HFFc6 (cell line): ENCODE measurements around the gene ULK1. TPM values are rescaled to one million over a fixed set of nuclear protein-coding genes. Genes with fewer than 3 reads are reported as not detected.
A peak's percentile ranks its signal among the peaks of the same experiment; 100 is the strongest.

ENCODE experiments used
- DNase-seq: peaks from one replicate; pipeline ENCODE4 v3.0.0-alpha.2; 2018
- H3K27ac Mint-ChIP-seq: 2 replicates; pipeline ENCODE4 v1.8.0; 2020; ENCODE audit warnings: mild to moderate bottlenecking, mixed read lengths
- H3K27me3 Mint-ChIP-seq: 2 replicates; pipeline ENCODE4 v1.8.0; 2021; ENCODE audit warnings: mild to moderate bottlenecking, moderate library complexity, mixed read lengths; ENCODE audit not compliant: insufficient read depth
- H3K36me3 Mint-ChIP-seq: 2 replicates; pipeline ENCODE4 v1.8.0; 2021; ENCODE audit warnings: low read depth, mixed read lengths
- H3K4me1 Mint-ChIP-seq: 2 replicates; pipeline ENCODE4 v1.8.0; 2020; ENCODE audit warnings: low read depth, mixed read lengths
- H3K4me3 Mint-ChIP-seq: 2 replicates; pipeline ENCODE4 v1.8.0; 2020; ENCODE audit warnings: mild to moderate bottlenecking, moderate library complexity, mixed read lengths
- H3K9me3 Mint-ChIP-seq: 2 replicates; pipeline ENCODE4 v1.8.0; 2020; ENCODE audit warnings: mild to moderate bottlenecking, mixed read lengths
- total RNA-seq, 6 experiments: library from RNA; stranded (reverse); fragmentation: NEBNext Ultra II Directional; extraction: Animal tissue kit (Norgen Biotek cat#: 25700); gene quantifications; 2 replicates in 1 of 6; 3 replicates in 5 of 6; pipeline ENCODE4 v1.2.3, GENCODE V29; 2021
- TF ChIP-seq, protein P1 (sequence below): fragments of 200-600 bp; sonication (generic); IDR thresholded peaks from 2 replicates; pipeline ENCODE4 v1.5.0; 2021; ENCODE audit warnings: antibody characterized with exemption, mild to moderate bottlenecking

ULK1 gene
- total RNA-seq, 6 experiments from 2014 or later: 21.4 to 35.0 (median 25.5) TPM

DNA sequence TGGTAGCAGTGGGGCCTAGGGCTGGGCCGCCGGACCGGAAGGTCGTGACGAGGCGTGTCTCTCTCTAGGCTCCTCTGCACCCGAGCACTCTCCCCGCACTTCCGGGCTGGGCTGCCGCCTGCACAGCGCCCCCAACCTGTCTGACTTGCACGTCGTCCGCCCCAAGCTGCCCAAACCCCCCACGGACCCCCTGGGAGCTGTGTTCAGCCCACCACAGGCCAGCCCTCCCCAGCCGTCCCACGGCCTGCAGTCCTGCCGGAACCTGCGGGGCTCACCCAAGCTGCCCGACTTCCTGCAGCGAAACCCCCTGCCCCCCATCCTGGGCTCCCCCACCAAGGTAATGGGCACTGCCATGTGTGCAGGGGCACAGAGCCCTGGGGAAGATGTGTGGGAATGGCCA, 21.4 kb downstream of the ULK1 start:
- Mint-ChIP-seq H3K36me3 (no peaks in the 10 kb centered on the region), H3K27me3 (no peaks in the 10 kb centered on the region), H3K4me1 (peaks cover 12% of the 10 kb centered on the region), H3K27ac (no peak overlapping the region), H3K9me3 (no peaks in the 10 kb centered on the region), H3K4me3 (no peak overlapping the region)
- DNase-seq: no peak
- TF ChIP-seq, protein P1, sequence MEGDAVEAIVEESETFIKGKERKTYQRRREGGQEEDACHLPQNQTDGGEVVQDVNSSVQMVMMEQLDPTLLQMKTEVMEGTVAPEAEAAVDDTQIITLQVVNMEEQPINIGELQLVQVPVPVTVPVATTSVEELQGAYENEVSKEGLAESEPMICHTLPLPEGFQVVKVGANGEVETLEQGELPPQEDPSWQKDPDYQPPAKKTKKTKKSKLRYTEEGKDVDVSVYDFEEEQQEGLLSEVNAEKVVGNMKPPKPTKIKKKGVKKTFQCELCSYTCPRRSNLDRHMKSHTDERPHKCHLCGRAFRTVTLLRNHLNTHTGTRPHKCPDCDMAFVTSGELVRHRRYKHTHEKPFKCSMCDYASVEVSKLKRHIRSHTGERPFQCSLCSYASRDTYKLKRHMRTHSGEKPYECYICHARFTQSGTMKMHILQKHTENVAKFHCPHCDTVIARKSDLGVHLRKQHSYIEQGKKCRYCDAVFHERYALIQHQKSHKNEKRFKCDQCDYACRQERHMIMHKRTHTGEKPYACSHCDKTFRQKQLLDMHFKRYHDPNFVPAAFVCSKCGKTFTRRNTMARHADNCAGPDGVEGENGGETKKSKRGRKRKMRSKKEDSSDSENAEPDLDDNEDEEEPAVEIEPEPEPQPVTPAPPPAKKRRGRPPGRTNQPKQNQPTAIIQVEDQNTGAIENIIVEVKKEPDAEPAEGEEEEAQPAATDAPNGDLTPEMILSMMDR: 0 out of 2 replicates have a peak, but pooled peaks have one; percentile 24

DNA sequence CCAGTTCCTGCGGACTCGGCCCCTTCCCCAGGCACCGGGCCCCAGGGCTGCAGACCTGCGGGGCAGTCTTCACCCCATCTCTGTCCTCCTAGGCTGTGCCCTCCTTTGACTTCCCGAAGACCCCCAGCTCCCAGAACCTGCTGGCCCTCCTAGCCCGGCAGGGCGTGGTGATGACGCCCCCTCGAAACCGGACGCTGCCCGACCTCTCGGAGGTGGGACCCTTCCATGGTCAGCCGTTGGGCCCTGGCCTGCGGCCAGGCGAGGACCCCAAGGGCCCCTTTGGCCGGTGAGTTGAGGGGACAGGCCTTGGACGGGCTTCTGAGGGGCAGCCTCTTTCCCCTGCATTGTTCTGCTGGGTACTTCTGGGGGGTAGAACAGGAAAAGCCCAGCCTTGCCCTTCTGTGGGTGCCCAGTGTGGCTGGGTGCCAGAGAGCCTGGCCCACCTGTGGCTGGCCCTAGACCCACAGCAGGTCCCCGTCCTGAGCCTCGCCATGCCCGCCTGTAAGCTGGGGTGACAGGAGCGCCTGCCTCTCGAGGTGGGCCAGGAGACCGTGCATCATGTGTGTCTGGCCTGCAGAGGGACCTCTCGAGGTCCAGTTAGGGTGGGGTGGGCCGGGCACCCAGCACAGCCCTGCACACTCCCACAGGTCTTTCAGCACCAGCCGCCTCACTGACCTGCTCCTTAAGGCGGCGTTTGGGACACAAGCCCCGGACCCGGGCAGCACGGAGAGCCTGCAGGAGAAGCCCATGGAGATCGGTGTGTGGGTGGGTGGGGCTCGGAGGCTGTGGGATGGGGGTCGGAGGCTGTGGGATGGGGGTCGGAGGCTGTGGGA, 22.1 kb downstream of the ULK1 start:
- H3K4me3 Mint-ChIP-seq: no peak overlapping the region
- no peak for DNase-seq
- TF ChIP-seq, protein P1: 0 out of 2 replicates have a peak, but pooled peaks have one; percentile 7
- H3K9me3 Mint-ChIP-seq: no peaks in the 10 kb centered on the region
- H3K27ac Mint-ChIP-seq: no peak overlapping the region
- no peaks in the 10 kb centered on the region for H3K27me3 Mint-ChIP-seq
- no peaks in the 10 kb centered on the region for H3K36me3 Mint-ChIP-seq
- peaks cover 12% of the 10 kb centered on the region for H3K4me1 Mint-ChIP-seq

DNA sequence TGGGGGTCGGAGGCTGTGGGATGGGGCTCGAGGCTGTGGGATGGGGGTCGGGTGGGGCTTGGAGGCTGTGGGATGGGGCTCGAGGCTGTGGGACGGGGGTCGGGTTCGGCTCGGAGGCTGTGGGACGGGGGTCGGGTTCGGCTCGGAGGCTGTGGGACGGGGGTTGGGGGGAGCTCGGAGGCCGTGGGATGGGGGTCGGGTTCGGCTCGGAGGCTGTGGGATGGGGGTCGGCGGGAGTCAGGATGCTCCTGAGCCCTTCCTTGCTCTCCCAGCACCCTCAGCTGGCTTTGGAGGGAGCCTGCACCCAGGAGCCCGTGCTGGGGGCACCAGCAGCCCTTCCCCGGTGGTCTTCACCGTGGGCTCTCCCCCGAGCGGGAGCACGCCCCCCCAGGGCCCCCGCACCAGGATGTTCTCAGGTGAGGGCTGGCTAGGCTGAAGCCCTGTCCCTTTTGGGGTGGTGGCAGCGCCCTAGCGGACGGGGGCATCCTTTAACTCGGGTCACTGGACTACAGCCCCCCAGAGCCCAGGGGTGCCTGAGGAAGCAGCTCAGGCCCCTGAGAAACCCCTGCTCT, 22.8 kb downstream of the ULK1 start:
- no peak overlapping the region for H3K4me3 Mint-ChIP-seq
- no peaks in the 10 kb centered on the region for H3K9me3 Mint-ChIP-seq
- H3K4me1 Mint-ChIP-seq: peaks cover 6% of the 10 kb centered on the region
- no peak for DNase-seq
- TF ChIP-seq, protein P1: no peak
- no peaks in the 10 kb centered on the region for H3K36me3 Mint-ChIP-seq
- no peaks in the 10 kb centered on the region for H3K27me3 Mint-ChIP-seq
- no peak overlapping the region for H3K27ac Mint-ChIP-seq

DNA sequence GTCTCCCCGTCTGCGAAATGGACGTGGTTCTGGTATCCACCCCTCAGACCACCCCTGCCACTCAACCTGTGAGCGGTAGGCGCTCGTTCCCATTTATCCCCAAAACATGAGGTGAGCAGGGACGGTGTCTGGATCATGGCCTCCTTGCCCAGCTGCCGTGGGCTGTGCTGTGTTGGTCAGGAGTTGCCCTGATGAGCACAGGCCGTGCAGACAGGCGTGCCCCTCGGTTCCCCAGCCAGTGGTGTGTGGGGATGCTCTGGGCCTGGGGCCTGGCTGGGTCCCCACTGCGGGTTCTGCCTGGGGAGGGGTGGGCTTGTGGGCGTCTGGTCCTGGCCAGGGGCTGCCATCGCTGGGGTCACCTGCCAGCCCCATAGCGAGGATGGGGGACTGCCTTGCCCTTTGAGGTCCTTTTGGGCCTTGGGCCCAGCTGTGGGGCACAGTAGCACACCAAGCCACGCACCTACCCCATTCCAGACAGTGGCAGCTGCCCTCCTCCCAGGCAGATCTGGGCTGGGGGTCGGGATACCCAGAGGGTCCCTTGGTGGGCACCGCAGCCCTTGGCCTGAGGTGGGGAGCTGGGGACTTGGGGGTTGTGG, 23.4 kb downstream of the ULK1 start:
- H3K27ac Mint-ChIP-seq: no peak overlapping the region
- no peak for DNase-seq

DNA sequence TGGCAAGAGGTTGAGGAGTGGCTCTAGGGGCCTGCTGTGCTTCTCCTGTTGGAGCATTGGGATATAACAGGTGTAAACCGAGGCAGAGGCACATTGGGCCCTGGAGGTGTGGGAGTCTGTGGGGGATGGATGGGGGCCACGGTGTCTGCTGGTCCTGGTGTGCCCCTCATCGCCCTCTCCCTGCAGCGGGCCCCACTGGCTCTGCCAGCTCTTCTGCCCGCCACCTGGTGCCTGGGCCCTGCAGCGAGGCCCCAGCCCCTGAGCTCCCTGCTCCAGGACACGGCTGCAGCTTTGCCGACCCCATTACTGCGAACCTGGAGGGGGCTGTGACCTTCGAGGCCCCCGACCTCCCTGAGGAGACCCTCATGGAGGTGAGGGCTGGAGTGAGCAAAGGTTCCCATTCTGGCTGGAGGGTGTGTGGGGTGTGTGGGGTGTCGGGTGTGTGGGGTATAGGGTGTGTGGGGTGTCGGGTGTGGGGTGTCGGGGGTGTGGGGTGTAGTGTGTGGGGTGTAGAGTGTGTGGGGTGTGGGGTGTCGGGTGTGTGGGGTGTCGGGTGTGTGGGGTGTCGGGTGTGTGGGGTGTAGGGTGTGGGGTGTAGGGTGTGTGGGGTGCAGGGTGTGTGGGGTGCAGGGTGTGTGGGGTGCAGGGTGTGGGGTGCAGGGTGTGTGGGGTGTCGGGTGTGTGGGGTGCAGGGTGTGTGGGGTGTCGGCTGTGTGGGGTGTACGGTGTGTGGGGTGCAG, 24.1 kb downstream of the ULK1 start:
- no peak overlapping the region for H3K4me3 Mint-ChIP-seq

More for the DNA sequence above, 23.4 kb downstream of the ULK1 start:
- Mint-ChIP-seq H3K27me3 (no peaks in the 10 kb centered on the region; the same call in 1 of the 2 replicates), H3K4me1 (peaks cover under 1% of the 10 kb centered on the region), H3K36me3 (no peaks in the 10 kb centered on the region), H3K4me3 (no peak overlapping the region), H3K9me3 (no peaks in the 10 kb centered on the region)
- TF ChIP-seq, protein P1: no peak

More for the DNA sequence above, 24.1 kb downstream of the ULK1 start:
- TF ChIP-seq, protein P1: no peak
- Mint-ChIP-seq H3K4me1 (no peaks in the 10 kb centered on the region), H3K27ac (no peak overlapping the region), H3K36me3 (no peaks in the 10 kb centered on the region), H3K27me3 (no peaks in the 10 kb centered on the region; the same call in 1 of the 2 replicates), H3K9me3 (no peaks in the 10 kb centered on the region)
- DNase-seq: no peak
